IPS DF 4.7 (cell line): ENCODE results near the gene RMC1.
"Not testable (repeated sequence)": the region's sequence is repeated elsewhere in the genome, so short reads cannot be mapped to it uniquely, and the experiment has no call there.

ENCODE experiments used
- DNase-seq: peaks from one replicate; pipeline ENCODE4 v3.0.0-alpha.2; 2013; ENCODE audit warnings: low spot score; ENCODE audit errors: extremely low read depth

The RMC1 gene

DNA sequence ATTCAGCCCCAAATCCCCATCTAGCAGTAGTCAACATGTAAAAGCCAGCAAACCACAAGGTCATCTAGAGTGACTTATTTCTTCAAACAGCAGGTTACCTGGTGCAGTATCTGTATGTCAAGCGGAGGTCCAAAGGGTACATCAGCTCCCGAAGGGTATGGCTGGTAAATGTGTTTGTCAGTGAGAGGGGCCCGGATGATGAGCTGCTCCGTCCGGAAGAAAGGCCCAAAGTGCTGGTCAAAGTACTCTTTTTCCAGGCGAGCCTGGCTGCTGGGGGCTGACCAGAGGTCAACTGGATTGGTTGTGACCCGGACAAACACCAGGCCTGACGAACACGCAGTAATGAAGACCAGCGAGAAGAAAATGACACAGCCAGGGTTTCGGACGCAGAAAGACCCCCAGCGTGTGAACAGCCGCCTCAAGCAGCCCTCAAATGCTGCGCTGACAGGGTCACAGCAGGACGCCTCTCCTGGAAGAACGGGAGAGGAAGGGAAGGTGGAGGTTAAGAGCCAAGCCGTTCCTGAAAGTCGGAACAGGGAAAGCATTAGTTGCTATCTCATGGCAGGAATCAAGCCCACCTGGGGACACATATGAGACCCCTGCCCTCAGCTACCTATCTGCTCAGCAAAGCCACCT lies 53.0 kb downstream of the RMC1 start:
- DNase-seq: no peak

DNA sequence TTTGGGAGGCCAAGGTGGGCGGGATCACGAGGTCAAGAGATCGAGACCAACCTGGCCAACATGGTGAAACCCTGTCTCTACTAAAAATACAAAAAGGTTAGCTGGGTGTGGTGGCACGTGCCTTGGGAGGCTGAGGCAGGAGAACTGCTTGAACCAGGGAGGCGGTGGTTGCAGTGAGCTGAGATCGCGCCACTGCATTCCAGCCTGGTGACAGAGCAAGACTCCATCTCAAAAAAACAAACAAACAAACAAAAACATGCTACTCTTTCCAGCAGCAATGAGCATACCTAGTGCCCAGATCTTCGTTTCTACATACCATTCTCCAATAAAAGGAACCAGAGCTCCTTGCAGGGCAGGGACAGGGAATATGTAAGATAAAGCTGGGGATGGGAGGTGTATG lies 54.2 kb downstream of the RMC1 start:
- DNase-seq: not testable (repeated sequence)

DNA sequence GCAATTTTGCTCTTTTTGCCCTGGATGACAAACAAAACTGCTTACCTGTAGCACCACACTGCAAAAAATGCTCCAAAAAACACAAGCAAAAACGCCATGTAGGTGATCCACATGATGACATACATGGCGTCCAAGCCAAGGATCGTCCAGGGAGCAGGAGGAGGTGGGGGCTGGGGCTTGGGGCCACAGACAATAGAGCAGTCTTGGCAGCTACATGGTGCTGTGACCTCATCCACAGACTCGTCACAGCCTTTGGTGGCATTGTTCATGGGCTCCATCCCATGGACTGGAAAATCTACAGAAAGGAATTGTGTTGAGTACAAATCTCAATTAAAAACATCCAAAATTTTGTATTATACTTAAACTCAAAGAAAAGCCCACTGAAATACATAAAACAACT lies 56.9 kb downstream of the RMC1 start:
- DNase-seq: no peak

DNA sequence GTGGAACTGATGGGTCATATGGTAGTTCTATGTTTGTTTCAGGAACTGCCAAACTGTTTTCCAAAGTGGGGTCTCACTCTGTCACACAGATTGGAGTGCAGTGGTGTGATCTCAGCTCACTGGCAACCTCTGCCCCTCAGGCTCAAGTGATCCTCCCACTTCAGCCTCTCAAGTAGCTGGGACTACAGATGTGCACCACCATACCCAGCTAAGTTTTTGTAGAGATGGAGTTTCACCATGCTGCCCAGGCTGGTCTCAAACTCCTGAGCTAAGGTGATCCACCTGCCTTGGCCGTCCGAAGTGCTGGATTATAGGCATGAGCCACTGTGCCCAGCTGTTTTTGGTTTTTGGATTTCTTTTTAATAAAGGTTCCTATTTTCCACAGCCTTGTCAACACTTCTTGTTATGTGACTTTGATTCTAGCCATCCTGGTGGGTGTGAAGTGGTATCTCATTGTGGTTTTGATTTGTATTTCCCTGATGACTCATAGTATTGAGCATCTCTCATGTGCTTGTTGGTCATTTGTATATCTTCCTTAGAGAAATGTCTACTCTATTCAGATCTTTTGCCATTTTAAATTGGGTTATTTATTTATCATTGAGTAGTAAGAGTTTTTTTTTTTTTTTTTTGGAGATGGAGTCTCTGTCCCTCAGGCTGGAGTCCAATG lies 60.2 kb downstream of the RMC1 start:
- DNase-seq: no peak

DNA sequence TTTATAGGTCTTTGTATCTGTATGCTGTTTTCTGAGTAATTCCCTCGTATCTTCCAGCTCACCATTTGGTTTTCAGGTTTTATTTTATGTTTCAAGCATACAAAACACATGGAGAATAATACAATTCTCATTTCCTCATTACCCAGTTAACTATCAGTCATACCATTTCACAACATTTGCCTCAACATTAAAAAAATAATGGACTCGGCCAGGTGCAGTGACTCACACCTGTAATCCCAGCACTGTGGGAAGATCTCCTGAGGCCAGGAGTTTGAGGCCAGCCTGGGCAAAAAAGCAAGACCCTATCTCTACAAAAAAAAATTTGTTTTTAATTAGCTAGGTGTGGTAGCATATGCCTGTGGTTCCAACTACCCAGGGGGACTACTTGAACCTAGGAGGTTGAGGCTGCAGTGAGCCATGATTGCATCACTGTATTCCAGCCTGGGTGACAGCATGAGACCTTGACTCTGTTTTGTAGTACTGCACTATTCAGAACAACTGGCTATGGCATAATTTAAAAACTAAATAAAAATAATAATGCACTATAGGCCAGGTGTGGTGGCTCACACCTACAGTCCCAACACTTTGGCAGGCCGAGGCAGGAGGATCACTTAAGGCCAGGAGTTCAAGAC lies 62.7 kb downstream of the RMC1 start:
- DNase-seq: no peak

DNA sequence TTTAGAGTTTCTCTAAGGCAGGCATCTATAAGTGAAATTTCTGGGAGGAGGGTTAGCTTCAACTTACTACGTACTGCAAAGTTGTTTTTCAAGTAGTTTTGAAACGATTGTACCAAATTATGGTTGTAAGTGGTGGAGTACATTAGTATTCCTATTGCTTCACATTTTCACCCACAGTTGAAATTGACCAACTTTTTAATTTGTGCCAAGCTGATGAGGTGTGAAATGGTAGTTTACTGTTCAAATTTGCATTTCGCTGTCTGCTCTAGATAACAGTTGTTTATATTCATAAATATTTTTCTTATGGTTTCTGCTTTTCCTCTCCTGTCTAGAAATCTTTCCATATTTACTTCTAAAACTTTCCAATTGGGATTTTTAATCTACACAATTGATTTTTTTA lies 64.4 kb downstream of the RMC1 start:
- no peak for DNase-seq

DNA sequence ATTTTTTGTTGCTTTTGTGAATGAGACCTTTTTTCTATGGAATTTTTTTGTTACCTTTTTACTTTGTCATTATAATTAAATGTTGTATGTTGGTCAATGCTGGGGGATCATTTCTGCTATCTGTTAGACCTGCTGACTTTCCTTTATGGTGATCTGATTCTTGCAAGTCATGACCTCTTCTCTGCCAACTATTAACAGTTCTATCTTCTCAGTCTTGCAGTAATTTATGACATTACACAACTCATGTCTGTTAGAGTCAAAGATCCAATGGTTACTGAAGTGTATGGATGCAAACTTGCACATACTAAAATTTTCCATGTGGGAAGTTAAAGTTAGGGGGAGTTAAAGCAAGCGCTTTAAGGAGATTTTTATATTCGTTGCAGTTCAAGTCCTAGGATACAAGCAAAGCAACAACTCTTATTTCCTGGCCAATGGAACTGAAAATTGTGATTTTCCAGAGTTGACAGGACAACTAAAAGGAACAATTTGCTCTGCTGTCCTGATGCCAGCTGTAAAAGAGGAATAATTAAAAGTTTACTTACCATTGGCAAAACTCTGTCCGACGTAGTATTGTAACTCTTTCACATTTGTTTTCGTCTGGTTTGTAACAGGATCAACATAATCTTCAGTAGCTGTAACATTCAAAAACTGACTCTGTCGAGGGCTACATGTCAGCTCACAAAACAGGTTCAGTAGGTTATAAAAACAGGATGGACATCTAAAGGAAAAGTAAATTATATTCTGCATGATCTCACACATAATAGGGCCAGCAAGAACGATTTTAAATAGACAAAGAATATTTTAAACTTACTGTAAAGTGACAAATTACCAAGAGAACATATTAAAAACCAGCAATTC lies 65.2 kb downstream of the RMC1 start:
- no peak for DNase-seq

DNA sequence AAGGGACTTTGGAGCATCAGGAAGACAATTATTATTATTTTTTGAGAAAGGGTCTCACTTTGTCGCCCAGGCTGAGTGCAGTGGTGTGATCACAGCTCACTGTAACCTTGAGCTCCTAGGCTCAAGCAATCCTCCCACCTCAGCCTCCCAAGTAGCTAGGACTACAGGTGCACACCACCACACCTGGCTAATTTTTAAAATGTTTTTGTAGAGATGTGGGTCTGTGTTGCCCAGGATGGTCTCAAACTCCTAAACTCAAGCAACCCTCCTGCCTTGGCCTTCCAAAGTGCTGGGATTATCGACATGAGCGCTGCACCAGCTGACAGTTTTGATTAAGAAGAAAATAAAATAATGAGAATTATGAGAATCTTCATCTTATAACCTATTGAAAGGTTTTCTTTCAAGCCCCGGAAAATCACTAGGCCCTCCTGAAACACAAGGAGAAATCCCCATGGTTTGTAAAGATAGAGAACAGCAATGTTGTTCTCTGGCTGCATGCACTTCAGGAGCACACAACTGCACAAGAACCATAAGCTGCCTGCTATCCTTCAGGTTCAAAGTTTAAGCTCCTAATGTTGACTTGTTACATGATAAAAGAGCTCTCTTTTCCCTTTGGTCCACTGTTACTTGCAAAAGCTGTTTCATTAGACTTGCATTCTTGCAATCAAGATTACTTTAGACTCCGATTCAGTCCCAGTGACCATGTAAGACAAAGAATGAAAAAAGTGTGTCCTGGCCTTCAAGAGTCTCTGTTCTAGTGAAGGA lies 66.2 kb downstream of the RMC1 start:
- DNase-seq: no peak

DNA sequence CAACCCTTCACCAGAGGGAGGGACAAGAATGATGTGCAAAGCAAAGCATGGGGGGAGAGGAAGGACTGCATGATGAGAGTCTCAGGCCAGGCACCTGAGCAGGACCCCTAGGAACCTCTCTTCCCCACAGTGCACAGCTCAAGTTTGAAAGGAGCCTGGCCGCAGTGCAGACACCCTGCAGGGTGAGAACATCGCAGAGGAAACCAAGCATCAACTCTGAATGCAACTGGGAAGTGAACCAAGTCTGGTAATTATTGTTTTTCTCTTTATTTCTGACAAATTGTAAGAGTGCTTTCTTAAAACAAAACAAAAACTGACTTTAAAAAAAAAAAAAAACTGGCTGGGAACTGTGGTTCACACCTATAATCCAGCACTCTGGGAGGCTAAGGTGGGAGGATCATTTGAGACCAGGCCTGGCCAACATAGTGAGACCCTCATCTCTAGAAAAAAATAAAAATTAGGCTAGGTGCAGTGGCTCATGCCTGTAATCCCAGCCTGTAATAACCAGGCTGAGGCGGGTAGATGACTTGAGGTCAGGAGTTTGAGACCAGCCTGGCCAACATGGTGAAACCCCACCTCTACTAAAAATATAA lies 67.7 kb downstream of the RMC1 start:
- no peak for DNase-seq

DNA sequence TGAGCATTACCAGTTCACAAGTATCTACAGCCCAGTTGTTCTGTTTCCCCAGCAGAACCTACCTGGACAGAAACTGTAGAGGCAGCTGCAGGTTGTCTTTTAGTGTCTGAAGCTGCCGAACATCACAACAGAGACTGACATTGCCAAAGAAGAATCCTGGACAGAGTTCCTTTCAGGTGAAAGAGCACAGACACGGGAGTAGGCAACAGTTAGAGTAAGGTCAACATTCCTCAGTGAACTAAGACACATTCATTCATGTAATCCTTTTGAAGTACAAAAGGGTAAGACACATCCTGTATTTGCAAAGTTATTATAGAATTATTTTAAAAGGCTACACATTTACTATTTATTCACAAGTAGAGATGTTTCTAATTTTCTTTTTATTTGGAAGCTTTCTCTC lies 68.7 kb downstream of the RMC1 start:
- DNase-seq: no peak

DNA sequence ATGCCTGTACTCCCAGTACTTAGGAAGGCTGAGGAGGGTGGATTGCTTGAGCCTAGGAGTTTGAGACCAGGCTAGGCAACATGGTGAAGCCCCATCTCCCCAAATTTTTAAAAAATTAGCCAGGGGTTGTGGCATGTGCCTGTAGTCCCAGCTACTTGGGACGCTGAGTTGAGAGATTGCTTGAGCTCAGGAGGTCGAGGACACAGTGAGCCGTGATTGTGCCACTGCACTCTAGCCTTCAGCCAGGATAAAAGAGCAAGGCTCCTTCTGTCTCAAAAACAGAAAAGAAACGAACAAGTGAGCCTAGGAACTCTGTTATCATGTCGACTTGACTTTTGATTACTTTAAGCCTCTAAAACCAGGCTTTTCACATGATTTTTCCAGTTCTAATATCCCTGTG lies 69.3 kb downstream of the RMC1 start:
- no peak for DNase-seq

DNA sequence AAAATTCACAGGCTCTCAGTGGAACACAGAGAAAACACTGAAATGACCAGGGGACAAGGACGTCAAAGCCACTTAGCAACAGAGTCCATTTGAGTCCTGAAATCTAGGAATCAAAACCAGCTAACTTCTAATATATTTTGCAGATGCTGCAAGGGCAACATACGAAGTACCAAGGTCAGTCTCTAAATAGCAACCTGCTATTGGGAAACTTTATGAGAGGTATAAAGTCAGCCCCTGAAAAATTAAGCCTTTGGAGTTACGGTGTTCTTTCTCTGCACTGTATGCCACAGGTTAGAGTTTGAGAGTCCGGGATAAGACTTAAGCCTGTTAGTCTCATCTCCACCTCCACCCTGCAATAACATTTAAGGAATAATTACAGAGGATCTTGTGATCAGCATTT lies 69.7 kb downstream of the RMC1 start:
- no peak for DNase-seq

DNA sequence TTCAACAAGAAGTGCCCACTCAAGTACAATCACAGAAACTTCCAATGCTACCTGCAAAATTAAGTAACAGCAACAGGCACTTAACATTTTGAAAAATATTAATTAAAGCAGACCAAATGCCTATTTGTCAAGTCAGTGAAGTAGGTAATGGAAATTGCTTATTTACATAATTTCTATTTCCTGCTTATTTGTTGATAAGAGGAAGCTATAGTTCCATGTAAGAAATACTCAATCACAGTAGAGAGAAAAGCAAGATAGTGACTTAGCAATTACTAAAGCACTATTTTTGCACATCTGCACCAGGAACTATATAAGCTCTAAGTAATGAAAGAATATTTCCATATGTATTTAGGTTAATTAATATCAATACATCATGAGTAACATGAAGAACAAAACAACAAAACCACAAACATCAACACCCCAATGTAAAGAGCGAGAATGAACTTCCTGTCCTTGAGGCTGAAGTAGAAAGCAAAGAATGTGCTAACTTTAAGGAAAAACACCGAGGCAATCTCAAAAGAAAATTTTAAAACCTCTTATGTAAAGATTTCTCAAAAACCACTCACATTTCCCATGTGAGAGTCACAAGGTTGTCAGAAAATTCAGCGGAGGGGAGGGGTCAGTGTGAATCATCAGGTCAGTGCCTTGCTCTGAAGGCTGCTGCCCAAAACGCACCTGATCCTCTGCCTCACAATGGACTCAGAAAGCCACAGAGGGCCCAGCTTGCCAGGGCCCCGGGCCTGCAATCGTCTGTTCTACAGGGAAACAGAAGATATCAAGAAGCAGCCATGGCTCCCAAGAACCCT lies 70.5 kb downstream of the RMC1 start:
- DNase-seq: no peak

DNA sequence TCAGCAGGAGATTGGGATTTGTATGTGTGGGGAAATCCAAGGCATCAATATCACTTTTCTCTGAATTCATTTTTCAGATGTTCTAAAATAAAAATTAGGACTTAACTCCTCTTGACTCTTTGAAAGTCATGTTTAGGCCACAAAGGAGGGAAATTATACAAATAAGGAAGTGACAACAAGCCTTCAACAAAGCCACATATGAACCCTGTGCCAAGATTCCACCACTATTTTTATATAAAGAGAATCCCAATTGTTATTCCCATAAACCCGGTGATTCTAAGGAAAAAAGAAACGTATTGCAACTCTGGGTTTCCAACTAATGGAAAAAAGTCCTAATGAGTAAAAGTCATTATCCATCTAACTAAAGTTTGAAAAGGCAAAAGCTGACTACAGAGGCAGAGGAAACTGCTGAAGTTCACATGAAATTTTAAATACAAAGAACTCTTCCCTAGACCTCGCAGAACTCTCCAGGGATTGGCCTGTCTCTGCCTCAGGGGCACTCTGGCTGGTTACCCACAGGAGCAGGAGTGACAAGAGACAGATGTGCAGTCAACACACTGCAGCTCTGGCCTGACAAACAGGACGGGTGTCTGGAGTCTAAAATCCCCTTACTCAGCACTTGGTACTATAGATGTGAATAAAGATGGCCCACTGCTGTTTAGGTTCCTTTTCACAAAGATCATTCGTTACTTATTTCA lies 71.4 kb downstream of the RMC1 start:
- no peak for DNase-seq

DNA sequence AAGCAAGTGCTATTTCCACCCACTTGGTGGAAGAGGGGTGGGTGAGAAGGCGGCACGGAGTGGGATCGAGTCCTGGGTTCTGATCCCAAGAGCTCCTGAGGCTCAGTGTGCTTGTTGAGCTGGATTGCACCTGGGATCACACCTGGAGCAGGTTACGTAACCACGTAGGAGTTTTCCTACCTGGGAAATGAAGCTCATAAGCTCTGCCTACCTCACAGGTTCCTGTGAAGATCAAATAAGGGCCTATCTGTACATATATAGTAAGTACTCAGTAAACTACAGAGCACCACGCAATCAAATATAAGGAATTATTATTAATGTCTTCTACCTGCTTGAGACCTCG lies 72.0 kb downstream of the RMC1 start:
- DNase-seq: no peak

DNA sequence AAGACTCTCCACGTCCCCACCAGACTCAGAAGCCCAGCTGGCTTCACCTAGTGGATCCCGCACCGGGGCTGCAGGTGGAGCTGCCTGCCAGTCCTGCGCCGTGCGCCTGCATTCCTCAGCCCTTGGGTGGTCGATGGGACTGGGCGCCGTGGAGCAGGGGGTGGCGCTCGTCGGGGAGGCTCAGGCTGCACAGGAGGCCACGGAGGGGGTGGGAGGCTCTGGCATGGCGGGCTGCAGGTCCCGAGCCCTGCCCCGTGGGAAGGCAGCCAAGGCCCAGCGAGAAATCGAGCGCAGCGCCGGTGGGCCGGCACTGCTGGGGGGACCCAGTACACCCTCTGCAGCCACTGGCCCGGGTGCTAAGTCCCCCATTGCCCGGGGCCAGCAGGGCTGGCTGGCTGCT lies 74.2 kb downstream of the RMC1 start:
- DNase-seq: not testable (repeated sequence)

DNA sequence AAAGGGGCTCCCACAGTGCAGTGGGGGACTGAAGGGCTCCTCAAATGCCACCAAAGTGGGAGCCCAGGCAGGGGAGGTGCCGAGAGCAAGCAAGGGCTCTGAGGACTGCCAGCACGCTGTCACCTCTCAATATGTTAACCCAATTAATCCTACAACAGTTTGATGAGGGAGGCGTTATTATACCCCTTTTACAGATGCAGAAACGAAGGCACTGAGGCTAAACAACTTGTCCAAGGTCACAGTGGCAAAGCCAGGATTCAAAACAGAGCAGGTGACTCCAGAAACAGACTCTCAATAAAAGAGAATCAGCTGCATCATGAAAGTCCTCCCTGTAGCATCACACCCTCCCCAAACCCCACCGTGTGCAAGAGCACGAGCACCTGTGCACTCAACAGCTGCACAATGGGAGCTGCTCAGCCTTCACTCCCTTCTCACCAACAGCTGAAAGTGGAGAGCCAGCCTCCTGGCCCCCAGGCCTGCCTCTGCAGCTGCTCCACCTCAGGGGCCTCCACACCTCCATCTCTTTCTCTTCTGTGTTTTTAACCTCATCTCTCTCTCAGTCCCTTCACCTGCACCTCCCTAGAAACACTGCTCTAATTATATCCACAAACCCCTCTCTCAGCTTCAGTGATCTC lies 74.9 kb downstream of the RMC1 start:
- DNase-seq: no peak

DNA sequence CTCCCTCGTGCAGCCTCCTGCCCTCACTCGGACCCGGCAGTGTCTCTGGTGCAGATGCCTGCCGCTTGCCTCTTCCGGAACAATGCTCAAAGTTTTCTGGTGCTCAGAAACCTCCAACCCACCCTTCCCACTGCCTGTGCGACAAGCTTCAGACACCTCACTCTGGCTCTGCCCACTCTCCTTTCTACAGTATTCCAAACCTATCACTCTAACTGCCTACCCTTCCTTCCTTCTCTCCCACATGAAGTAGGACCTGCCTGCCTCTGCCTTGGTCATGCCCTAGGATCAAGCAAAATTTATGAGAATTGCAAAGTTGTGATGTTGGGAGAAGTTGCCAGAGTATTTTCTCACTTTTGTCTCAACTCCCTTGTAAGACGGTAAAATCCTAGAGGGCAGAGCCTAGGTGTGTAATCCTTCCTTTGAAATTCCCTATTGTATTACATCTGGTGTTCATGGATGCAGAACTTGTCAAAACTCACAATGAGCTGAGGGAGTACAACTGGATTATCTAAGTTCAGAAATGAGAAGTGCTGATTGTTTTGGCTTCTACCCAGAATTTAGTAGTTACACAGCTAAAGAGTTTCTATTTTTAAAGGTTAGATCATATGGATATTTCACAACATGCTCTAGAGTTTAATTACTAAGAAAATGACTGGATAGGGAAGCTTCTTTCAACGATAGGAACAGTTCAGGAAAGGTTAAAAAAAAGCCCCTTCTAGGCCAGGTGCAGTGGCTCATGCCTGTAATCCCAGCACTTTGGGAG lies 75.8 kb downstream of the RMC1 start:
- no peak for DNase-seq
